K562 (cell line): ENCODE results near the gene PPP1R16B. TPM values are rescaled to one million over a fixed set of nuclear protein-coding genes. Genes with fewer than 3 reads are reported as not detected.

ENCODE experiments used
- CBFA2T2 ChIP-seq: fragments of 450-650 bp; conservative IDR thresholded peaks from 2 replicates; pipeline ENCODE4 v1.6.1; 2017; ENCODE audit warnings: mild to moderate bottlenecking
- CBFA2T3 ChIP-seq: fragments of 450-650 bp; IDR thresholded peaks from 2 replicates; pipeline ENCODE4 v1.6.1; 2017
- CEBPG ChIP-seq, 3 experiments: fragments of 200-800 bp in 1 of 3; sonication (Bioruptor generic) in 1 of 3; sonication (generic) in 1 of 3; formaldehyde crosslinking in 1 of 3; IDR thresholded peaks in 2 of 3; conservative IDR thresholded peaks in 1 of 3; 2 replicates each; pipeline versions ENCODE4 v1.6.1 to v1.8.0; 2016 to 2022; ENCODE audit warnings: missing compliant biosample characterization in 2 of 3, missing genetic modification characterization in 2 of 3, mild to moderate bottlenecking in 1 of 3, missing genetic modification reagents in 1 of 3
- DPF2 ChIP-seq: fragments of 450-650 bp; IDR thresholded peaks from 2 replicates; pipeline ENCODE4 v1.6.1; 2016
- GATA2 ChIP-seq: sonication (generic); formaldehyde crosslinking; IDR thresholded peaks from 2 replicates; pipeline ENCODE4 v1.4.0; 2020; ENCODE audit warnings: mild to moderate bottlenecking, missing genetic modification reagents
- HDAC8 ChIP-seq: fragments of 450-650 bp; IDR thresholded peaks from 2 replicates; pipeline ENCODE4 v1.6.1; 2016; ENCODE audit warnings: mild to moderate bottlenecking, missing genetic modification characterization, moderate library complexity, missing compliant biosample characterization
- HOXB6 ChIP-seq: fragments of 250-450 bp; sonication (Bioruptor Pico); IDR thresholded peaks from 2 replicates; pipeline ENCODE4 v1.5.1; 2022; ENCODE audit warnings: mild to moderate bottlenecking, borderline replicate concordance
- KDM1A ChIP-seq, 2 experiments: fragments of 450-650 bp; IDR thresholded peaks; 2 replicates each; pipeline ENCODE4 v1.6.1; 2016; ENCODE audit warnings: mild to moderate bottlenecking in 2 of 2
- MAFF ChIP-seq: IDR thresholded peaks from 2 replicates; pipeline ENCODE4 v1.6.1; 2012; ENCODE audit warnings: low read length, improper control_type of control experiment
- MBD2 ChIP-seq: sonication (generic); IDR thresholded peaks from 2 replicates; pipeline ENCODE4 v1.6.1; 2016; ENCODE audit warnings: low read depth, borderline replicate concordance
- NCOA1 ChIP-seq: fragments of 450-650 bp; IDR thresholded peaks from 2 replicates; pipeline ENCODE4 v1.6.1; 2016; ENCODE audit warnings: low read depth
- PHF8 ChIP-seq: fragments of 200-600 bp; sonication (generic); IDR thresholded peaks from 2 replicates; pipeline ENCODE4 v1.6.1; 2012; ENCODE audit warnings: mixed run types, mild to moderate bottlenecking, inconsistent platforms, low read length, moderate library complexity, borderline replicate concordance
- SRSF3 ChIP-seq: fragments of 200-400 bp; formaldehyde crosslinking; IDR thresholded peaks from 2 replicates; pipeline ENCODE4 v1.6.1; 2016; ENCODE audit warnings: mild to moderate bottlenecking, low read length, moderate library complexity; ENCODE audit not compliant: insufficient read depth
- TBP ChIP-seq: optimal IDR thresholded peaks from 2 replicates; pipeline ENCODE3; 2011; ENCODE audit warnings: low read depth, low read length, improper control_type of control experiment
- TOE1 ChIP-seq, 2 experiments: fragments of 450-650 bp in 1 of 2; sonication (generic) in 1 of 2; formaldehyde crosslinking in 1 of 2; IDR thresholded peaks; 2 replicates each; pipeline versions ENCODE4 v1.7.1 to v1.8.0; 2016 to 2022; ENCODE audit warnings: borderline replicate concordance in 2 of 2, mild to moderate bottlenecking in 2 of 2, antibody characterized with exemption in 1 of 2, inconsistent platforms in 1 of 2, low read depth in 1 of 2, missing genetic modification reagents in 1 of 2, moderate library complexity in 1 of 2
- UBTF ChIP-seq, 2 experiments: IDR thresholded peaks; 2 replicates each; pipeline ENCODE4 v1.6.1; 2012; ENCODE audit warnings: improper control_type of control experiment in 2 of 2, low read depth in 2 of 2, low read length in 2 of 2, borderline replicate concordance in 1 of 2
- ZKSCAN1 ChIP-seq: fragments of 150-350 bp; IDR thresholded peaks from 2 replicates; pipeline ENCODE4 v1.6.1; 2016; ENCODE audit warnings: low read depth, low read length
- ZNF174 ChIP-seq: fragments of 250-450 bp; sonication (Bioruptor Pico); IDR thresholded peaks from 2 replicates; pipeline ENCODE4 v1.4.0; 2020; ENCODE audit warnings: mild to moderate bottlenecking
- ZNF431 ChIP-seq: sonication (generic); formaldehyde crosslinking; IDR thresholded peaks from 2 replicates; pipeline ENCODE4 v1.8.0; 2022; ENCODE audit warnings: mild to moderate bottlenecking, missing genetic modification reagents
- ZNF586 ChIP-seq: fragments of 450-650 bp; formaldehyde crosslinking; conservative IDR thresholded peaks from 2 replicates; pipeline ENCODE4 v1.4.0; 2020; ENCODE audit warnings: mild to moderate bottlenecking, moderate library complexity
- polyA plus RNA-seq, 8 experiments: library from polyadenylated mRNA; depleted of rRNA in 4 of 8; stranded (reverse) in 5 of 8; unstranded in 3 of 8; fragments of >200 nt; fragmentation: Nextera tagmentation in 2 of 8; fragmentation: Illumina TruSeq in 1 of 8; extraction: Ambion mirVana in 2 of 8; extraction: Trizol in 1 of 8; gene quantifications; 2 replicates each; pipeline versions ENCODE4 v1.2.1 to v1.2.3, GENCODE V29; 2011 to 2014; ENCODE audit warnings: inconsistent platforms in 1 of 8, missing spikeins in 1 of 8
- total RNA-seq, 7 experiments: library from RNA; depleted of rRNA in 6 of 7; stranded (reverse); fragments of >200 nt in 6 of 7; fragmentation: Illumina TruSeq in 2 of 7; extraction: Trizol in 2 of 7; gene quantifications; 2 replicates each; pipeline versions ENCODE4 v1.2.1 to v1.2.3, GENCODE V29; 2011 to 2021; ENCODE audit warnings: low replicate concordance in 1 of 7
- TF ChIP-seq, protein P1 (sequence below), 3 experiments: fragments of 200-800 bp in 1 of 3; fragments of 250-450 bp in 1 of 3; fragments of 450-650 bp in 1 of 3; sonication (Bioruptor Pico) in 1 of 3; sonication (Bioruptor generic) in 1 of 3; formaldehyde crosslinking in 1 of 3; IDR thresholded peaks; 2 replicates each; pipeline versions ENCODE4 v1.6.1 to v1.8.0; 2016 to 2022; ENCODE audit warnings: mild to moderate bottlenecking in 2 of 3, missing genetic modification characterization in 2 of 3, missing compliant biosample characterization in 1 of 3, moderate library complexity in 1 of 3
- TF ChIP-seq, protein P2 (sequence below): fragments of 250-450 bp; sonication (Bioruptor Pico); IDR thresholded peaks from 2 replicates; pipeline ENCODE4 v1.8.0; 2021; ENCODE audit warnings: borderline replicate concordance, mild to moderate bottlenecking, moderate library complexity; ENCODE audit not compliant: poor library complexity, severe bottlenecking

The PPP1R16B gene
- total and polyA plus RNA-seq, 9 of the 15 experiments (the other 6 are each of a cell fraction or from before 2014, with no cell fraction given) = 1.5 to 11.5 (median 6.8) TPM

GRCh38 chr20:38947931-38948362 lies 142.4 kb downstream of the PPP1R16B start (continued):
- TF ChIP-seq TBP (no peak), GATA2 (CRISPR knock-in tag) (peak; percentile 99), KDM1A (IDR thresholded peaks at IDR 0.05) (peak; percentile 82 to 89), SRSF3 (no peak), PHF8 (no peak), ZNF174 (CRISPR knock-in tag) (no peak), ZNF431 (CRISPR knock-in tag) (0 out of 2 replicates have a peak, but pooled peaks have one; percentile 17), CBFA2T3 (peak; percentile 100), ZNF586 (CRISPR knock-in tag) (no peak), CBFA2T2 (peak; percentile 99), CEBPG (CRISPR knock-in tag; IDR thresholded peaks at IDR 0.05) (no peak), CEBPG (tag; conservative IDR thresholded peaks at IDR 0.05 in 1 of 2, IDR thresholded peaks at IDR 0.05 in 1 of 2) (no peak), MBD2 (peak; percentile 85), HDAC8 (no peak), NCOA1 (peak; percentile 94; the same call in 1 of the 2 replicates), MAFF (peak; percentile 61; the same call in 1 of the 2 replicates), TOE1 (IDR thresholded peaks at IDR 0.05; ENCODE audit: borderline replicate concordance) (no peak), TOE1 (CRISPR knock-in tag; IDR thresholded peaks at IDR 0.05; ENCODE audit: borderline replicate concordance, low read depth) (no peak), ZKSCAN1 (peak; percentile 44; the same call in 1 of the 2 replicates), UBTF (IDR thresholded peaks at IDR 0.05; ENCODE audit: borderline replicate concordance in 1 of 2, low read depth in 2 of 2, low read length in 2 of 2) (no peak), HOXB6 (no peak), DPF2 (peak; percentile 97)
- TF ChIP-seq, protein P1, sequence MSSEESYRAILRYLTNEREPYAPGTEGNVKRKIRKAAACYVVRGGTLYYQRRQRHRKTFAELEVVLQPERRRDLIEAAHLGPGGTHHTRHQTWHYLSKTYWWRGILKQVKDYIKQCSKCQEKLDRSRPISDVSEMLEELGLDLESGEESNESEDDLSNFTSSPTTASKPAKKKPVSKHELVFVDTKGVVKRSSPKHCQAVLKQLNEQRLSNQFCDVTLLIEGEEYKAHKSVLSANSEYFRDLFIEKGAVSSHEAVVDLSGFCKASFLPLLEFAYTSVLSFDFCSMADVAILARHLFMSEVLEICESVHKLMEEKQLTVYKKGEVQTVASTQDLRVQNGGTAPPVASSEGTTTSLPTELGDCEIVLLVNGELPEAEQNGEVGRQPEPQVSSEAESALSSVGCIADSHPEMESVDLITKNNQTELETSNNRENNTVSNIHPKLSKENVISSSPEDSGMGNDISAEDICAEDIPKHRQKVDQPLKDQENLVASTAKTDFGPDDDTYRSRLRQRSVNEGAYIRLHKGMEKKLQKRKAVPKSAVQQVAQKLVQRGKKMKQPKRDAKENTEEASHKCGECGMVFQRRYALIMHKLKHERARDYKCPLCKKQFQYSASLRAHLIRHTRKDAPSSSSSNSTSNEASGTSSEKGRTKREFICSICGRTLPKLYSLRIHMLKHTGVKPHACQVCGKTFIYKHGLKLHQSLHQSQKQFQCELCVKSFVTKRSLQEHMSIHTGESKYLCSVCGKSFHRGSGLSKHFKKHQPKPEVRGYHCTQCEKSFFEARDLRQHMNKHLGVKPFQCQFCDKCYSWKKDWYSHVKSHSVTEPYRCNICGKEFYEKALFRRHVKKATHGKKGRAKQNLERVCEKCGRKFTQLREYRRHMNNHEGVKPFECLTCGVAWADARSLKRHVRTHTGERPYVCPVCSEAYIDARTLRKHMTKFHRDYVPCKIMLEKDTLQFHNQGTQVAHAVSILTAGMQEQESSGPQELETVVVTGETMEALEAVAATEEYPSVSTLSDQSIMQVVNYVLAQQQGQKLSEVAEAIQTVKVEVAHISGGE (CRISPR knock-in tag; IDR thresholded peaks at IDR 0.05) = peak in 1 of 3 experiments; percentile 82; a peak in 2 of 6 replicates
- TF ChIP-seq, protein P2, sequence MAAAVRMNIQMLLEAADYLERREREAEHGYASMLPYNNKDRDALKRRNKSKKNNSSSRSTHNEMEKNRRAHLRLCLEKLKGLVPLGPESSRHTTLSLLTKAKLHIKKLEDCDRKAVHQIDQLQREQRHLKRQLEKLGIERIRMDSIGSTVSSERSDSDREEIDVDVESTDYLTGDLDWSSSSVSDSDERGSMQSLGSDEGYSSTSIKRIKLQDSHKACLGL (CRISPR knock-in tag) = no peak
